Lower leg skin (tissue), 3 donors: Measurements from ENCODE around the gene TK2.

ENCODE experiments used
- CTCF ChIP-seq, 3 donors: fragments of 450-650 bp; IDR thresholded peaks; one replicate each; pipeline ENCODE4 v1.5.1; 2016; ENCODE audit warnings: antibody characterized with exemption in 3 of 3, mild to moderate bottlenecking in 3 of 3, moderate library complexity in 2 of 3
- POLR2A ChIP-seq, 2 donors: fragments of 450-650 bp; IDR thresholded peaks; one replicate each; pipeline ENCODE4 v1.6.1; 2016 to 2017; ENCODE audit warnings: antibody characterized with exemption in 2 of 2, mild to moderate bottlenecking in 1 of 2, moderate library complexity in 1 of 2

- TF ChIP-seq CTCF (IDR thresholded peaks at IDR 0.05) (no peak), POLR2A (IDR thresholded peaks at IDR 0.05) (no peak)
These were observed 29.0 kb upstream of the TK2 start, which contains the start of gene CMTM2 for GRCh38 chr16:66578651-66579531.
